Mucosa of rectum (tissue), 2 donors: ENCODE measurements around the gene CRK.
A peak's percentile ranks its signal among the peaks of the same experiment; 100 is the strongest.

Experiments used
- H3K27ac ChIP-seq, 2 donors: one replicate each; pipeline ENCODE4 v1.7.0; 2013; ENCODE audit warnings: inconsistent platforms in 2 of 2, low read depth in 2 of 2, low read length in 2 of 2
- H3K27me3 ChIP-seq, 2 donors: one replicate each; pipeline ENCODE4 v1.7.0; 2013; ENCODE audit warnings: low read length in 2 of 2; ENCODE audit not compliant: control insufficient read depth in 2 of 2, insufficient read depth in 2 of 2
- H3K36me3 ChIP-seq, 2 donors: one replicate each; pipeline ENCODE4 v1.7.0; 2013; ENCODE audit warnings: low read length in 2 of 2; ENCODE audit not compliant: control insufficient read depth in 2 of 2, insufficient read depth in 2 of 2
- H3K4me1 ChIP-seq, 2 donors: one replicate each; pipeline ENCODE4 v1.7.0; 2013; ENCODE audit warnings: low read length in 2 of 2, mild to moderate bottlenecking in 1 of 2; ENCODE audit not compliant: control insufficient read depth in 2 of 2, insufficient read depth in 2 of 2
- H3K4me3 ChIP-seq, 2 donors: one replicate each; pipeline ENCODE4 v1.7.0; 2013; ENCODE audit warnings: low read length in 2 of 2
- H3K9ac ChIP-seq, 2 donors: one replicate each; pipeline ENCODE4 v1.7.0; 2013; ENCODE audit warnings: low read length in 2 of 2, low read depth in 1 of 2, mild to moderate bottlenecking in 1 of 2
- H3K9me3 ChIP-seq, 2 donors: one replicate each; pipeline ENCODE4 v1.7.0; 2013; ENCODE audit warnings: low read length in 2 of 2; ENCODE audit not compliant: control insufficient read depth in 2 of 2
- donor health status: healthy.
- donor health status: Normal muscosa, but diverticular disease.

CRK gene

GRCh38 chr17:1377334-1377733, 78.7 kb downstream of the CRK start:
- no peaks in the 10 kb centered on the region for H3K9me3 ChIP-seq
- H3K4me1 ChIP-seq = peaks cover 50 to 58% of the 10 kb centered on the region in 2 donors
- H3K36me3 ChIP-seq = peaks cover 0 to 14% of the 10 kb centered on the region in 2 donors
- H3K27ac ChIP-seq = peak overlapping the region; percentile 21 to 53
- H3K4me3 ChIP-seq = no peak overlapping the region
- H3K27me3 ChIP-seq = no peaks in the 10 kb centered on the region
- no peak overlapping the region for H3K9ac ChIP-seq

GRCh38 chr17:1376061-1376460, 80.0 kb downstream of the CRK start:
- H3K27me3 ChIP-seq = no peaks in the 10 kb centered on the region
- H3K9ac ChIP-seq = no peak overlapping the region
- no peak overlapping the region for H3K4me3 ChIP-seq
- H3K27ac ChIP-seq = peak overlapping the region in 1 of 2 donors; percentile 53
- no peaks in the 10 kb centered on the region for H3K9me3 ChIP-seq
- H3K4me1 ChIP-seq = peaks cover 56 to 58% of the 10 kb centered on the region in 2 donors
- H3K36me3 ChIP-seq = peaks cover 0 to 15% of the 10 kb centered on the region in 2 donors

GRCh38 chr17:1375615-1376014, 80.4 kb downstream of the CRK start:
- Histone ChIP-seq H3K4me1 (peaks cover 55 to 56% of the 10 kb centered on the region in 2 donors), H3K9ac (no peak overlapping the region), H3K4me3 (no peak overlapping the region), H3K27ac (no peak overlapping the region), H3K9me3 (no peaks in the 10 kb centered on the region), H3K27me3 (no peaks in the 10 kb centered on the region), H3K36me3 (peaks cover 0 to 15% of the 10 kb centered on the region in 2 donors)

- Histone ChIP-seq H3K27ac (no peak overlapping the region), H3K27me3 (no peaks in the 10 kb centered on the region), H3K36me3 (peaks cover 0 to 15% of the 10 kb centered on the region in 2 donors), H3K9me3 (no peaks in the 10 kb centered on the region), H3K4me1 (peaks cover 47 to 48% of the 10 kb centered on the region in 2 donors), H3K9ac (no peak overlapping the region), H3K4me3 (no peak overlapping the region)
These were observed 81.4 kb downstream of the CRK start for GRCh38 chr17:1374431-1375177.

GRCh38 chr17:1373707-1374237, 82.3 kb downstream of the CRK start:
- Histone ChIP-seq H3K27me3 (no peaks in the 10 kb centered on the region), H3K4me1 (peaks cover 40 to 45% of the 10 kb centered on the region in 2 donors), H3K27ac (no peak overlapping the region), H3K4me3 (no peak overlapping the region), H3K9me3 (no peaks in the 10 kb centered on the region), H3K9ac (no peak overlapping the region), H3K36me3 (peaks cover 0 to 15% of the 10 kb centered on the region in 2 donors)

- H3K27ac ChIP-seq = no peak overlapping the region
- H3K4me1 ChIP-seq = peaks cover 37 to 40% of the 10 kb centered on the region in 2 donors
- H3K9me3 ChIP-seq = no peaks in the 10 kb centered on the region
- peaks cover 0 to 15% of the 10 kb centered on the region in 2 donors for H3K36me3 ChIP-seq
- H3K9ac ChIP-seq = no peak overlapping the region
- H3K4me3 ChIP-seq = no peak overlapping the region
- no peaks in the 10 kb centered on the region for H3K27me3 ChIP-seq
These were observed 83.4 kb downstream of the CRK start for GRCh38 chr17:1372618-1373017.

- no peak overlapping the region for H3K4me3 ChIP-seq
- no peak overlapping the region for H3K9ac ChIP-seq
- H3K27ac ChIP-seq = no peak overlapping the region
- H3K4me1 ChIP-seq = peaks cover 32 to 34% of the 10 kb centered on the region in 2 donors
- peaks cover 3 to 15% of the 10 kb centered on the region in 2 donors for H3K36me3 ChIP-seq
- H3K27me3 ChIP-seq = no peaks in the 10 kb centered on the region
- H3K9me3 ChIP-seq = no peaks in the 10 kb centered on the region
These were observed 84.0 kb downstream of the CRK start for GRCh38 chr17:1371893-1372590.
